Dermis microvascular lymphatic vessel endothelial cell (primary cell): ENCODE data around the gene PACS1. TPM values are rescaled to one million over a fixed set of nuclear protein-coding genes. Genes with fewer than 3 reads are reported as not detected.

Experiments
- DNase-seq, 2 donors: peaks; one replicate each; pipeline versions ENCODE4 v3.0.0 to v3.0.0-alpha.2; 2010; ENCODE audit warnings: low read depth in 2 of 2
- total RNA-seq: library from RNA; depleted of rRNA; stranded (reverse); fragments of >200 nt; gene quantifications from 2 replicates; pipeline ENCODE4 v1.2.1, GENCODE V29; 2014

The PACS1 gene
- total RNA-seq, 1 donor from 2014 or later, result 16.4 TPM

- no peak for DNase-seq
These were observed 151.7 kb downstream of the PACS1 start for GRCh38 chr11:66221726-66222236.

GRCh38 chr11:66222358-66223149, 152.5 kb downstream of the PACS1 start:
- peak; percentile 91 to 94 for DNase-seq

GRCh38 chr11:66224226-66224855, 154.3 kb downstream of the PACS1 start:
- no peak for DNase-seq

GRCh38 chr11:66225066-66225465, 155.0 kb downstream of the PACS1 start:
- DNase-seq, result no peak

GRCh38 chr11:66226101-66226500, 156.0 kb downstream of the PACS1 start:
- DNase-seq, result no peak

GRCh38 chr11:66227700-66228099, 157.6 kb downstream of the PACS1 start:
- no peak for DNase-seq

GRCh38 chr11:66228521-66228920, 158.4 kb downstream of the PACS1 start:
- DNase-seq, result no peak

GRCh38 chr11:66230156-66230555, 160.1 kb downstream of the PACS1 start:
- DNase-seq, result no peak

GRCh38 chr11:66230978-66231377, 160.9 kb downstream of the PACS1 start:
- no peak for DNase-seq

- no peak for DNase-seq
These were observed 161.5 kb downstream of the PACS1 start for GRCh38 chr11:66231561-66231960.

- DNase-seq, result no peak
These were observed 162.7 kb downstream of the PACS1 start for GRCh38 chr11:66232769-66233168.

- no peak for DNase-seq
These were observed 163.2 kb downstream of the PACS1 start for GRCh38 chr11:66233301-66233700.

GRCh38 chr11:66235141-66235540, 165.1 kb downstream of the PACS1 start:
- DNase-seq, result no peak

- no peak for DNase-seq
These were observed 167.8 kb downstream of the PACS1 start for GRCh38 chr11:66237867-66238266.

GRCh38 chr11:66238786-66239413, 168.8 kb downstream of the PACS1 start:
- DNase-seq, result no peak

GRCh38 chr11:66239511-66239910, 169.4 kb downstream of the PACS1 start:
- no peak for DNase-seq

- no peak for DNase-seq
These were observed 170.1 kb downstream of the PACS1 start for GRCh38 chr11:66239998-66240780.

GRCh38 chr11:66240781-66241136, 170.7 kb downstream of the PACS1 start:
- DNase-seq, result no peak

GRCh38 chr11:66242095-66242765, 172.2 kb downstream of the PACS1 start:
- DNase-seq, result no peak

- no peak for DNase-seq
These were observed 173.9 kb downstream of the PACS1 start for GRCh38 chr11:66243782-66244535.
